ENCODE results near the gene GLRB.

Gene GLRB

DNA sequence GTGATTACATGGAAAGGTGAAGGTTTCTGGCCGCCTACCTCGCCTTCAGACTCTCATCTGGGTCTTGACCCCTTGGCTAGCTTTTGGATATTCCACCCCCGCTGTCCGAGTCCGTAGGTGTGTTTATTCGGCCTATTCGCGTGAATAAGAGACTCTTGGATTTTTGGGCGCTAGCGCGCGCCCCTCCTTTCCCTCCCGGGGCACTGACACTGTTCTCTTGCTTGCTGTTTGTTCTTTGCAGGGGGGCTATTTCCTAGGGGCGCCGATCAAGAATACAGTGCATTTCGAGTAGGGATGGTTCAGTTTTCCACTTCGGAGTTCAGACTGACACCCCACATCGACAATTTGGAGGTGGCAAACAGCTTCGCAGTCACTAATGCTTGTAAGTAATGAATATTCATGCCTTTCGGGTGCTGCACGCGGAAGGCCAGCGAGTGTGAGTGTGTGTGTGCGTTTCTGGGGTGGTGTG lies 145.5 kb downstream of the GLRB start:
- in situ Hi-C loops (cut with MboI; ENCODE audit: low sequenced_read_pairs, unreplicated experiment): loop anchor here (10.0 kb wide), 1 partner anchor 753 kb away; no protein-coding TSS in a partner anchor
- DNase-seq (ENCODE audit: low spot score): peak; percentile 12
- TF ChIP-seq, protein P1, sequence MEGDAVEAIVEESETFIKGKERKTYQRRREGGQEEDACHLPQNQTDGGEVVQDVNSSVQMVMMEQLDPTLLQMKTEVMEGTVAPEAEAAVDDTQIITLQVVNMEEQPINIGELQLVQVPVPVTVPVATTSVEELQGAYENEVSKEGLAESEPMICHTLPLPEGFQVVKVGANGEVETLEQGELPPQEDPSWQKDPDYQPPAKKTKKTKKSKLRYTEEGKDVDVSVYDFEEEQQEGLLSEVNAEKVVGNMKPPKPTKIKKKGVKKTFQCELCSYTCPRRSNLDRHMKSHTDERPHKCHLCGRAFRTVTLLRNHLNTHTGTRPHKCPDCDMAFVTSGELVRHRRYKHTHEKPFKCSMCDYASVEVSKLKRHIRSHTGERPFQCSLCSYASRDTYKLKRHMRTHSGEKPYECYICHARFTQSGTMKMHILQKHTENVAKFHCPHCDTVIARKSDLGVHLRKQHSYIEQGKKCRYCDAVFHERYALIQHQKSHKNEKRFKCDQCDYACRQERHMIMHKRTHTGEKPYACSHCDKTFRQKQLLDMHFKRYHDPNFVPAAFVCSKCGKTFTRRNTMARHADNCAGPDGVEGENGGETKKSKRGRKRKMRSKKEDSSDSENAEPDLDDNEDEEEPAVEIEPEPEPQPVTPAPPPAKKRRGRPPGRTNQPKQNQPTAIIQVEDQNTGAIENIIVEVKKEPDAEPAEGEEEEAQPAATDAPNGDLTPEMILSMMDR (IDR thresholded peaks at IDR 0.05; ENCODE audit: borderline replicate concordance, control extremely low read depth, extremely low read depth, insufficient read depth, missing control alignments): no peak

Data from GM13976 (cell line).